Breast epithelium (tissue), 3 donors: ENCODE measurements around the gene GATB.

Source experiments
- POLR2A ChIP-seq: fragments of 450-650 bp; IDR thresholded peaks from one replicate; pipeline ENCODE4 v1.6.1; 2016; ENCODE audit warnings: antibody characterized with exemption, mild to moderate bottlenecking, moderate library complexity
- POLR2AphosphoS5 ChIP-seq, 3 donors: sonication (generic); formaldehyde crosslinking; IDR thresholded peaks; one replicate each; pipeline ENCODE4 v1.6.1; 2017; ENCODE audit warnings: antibody characterized with exemption in 3 of 3
- TF ChIP-seq, protein P1 (sequence below), 3 donors: fragments of 450-650 bp; IDR thresholded peaks; one replicate each; pipeline ENCODE4 v1.5.1; 2016 to 2017; ENCODE audit warnings: antibody characterized with exemption in 3 of 3, mild to moderate bottlenecking in 3 of 3, moderate library complexity in 3 of 3

DNA sequence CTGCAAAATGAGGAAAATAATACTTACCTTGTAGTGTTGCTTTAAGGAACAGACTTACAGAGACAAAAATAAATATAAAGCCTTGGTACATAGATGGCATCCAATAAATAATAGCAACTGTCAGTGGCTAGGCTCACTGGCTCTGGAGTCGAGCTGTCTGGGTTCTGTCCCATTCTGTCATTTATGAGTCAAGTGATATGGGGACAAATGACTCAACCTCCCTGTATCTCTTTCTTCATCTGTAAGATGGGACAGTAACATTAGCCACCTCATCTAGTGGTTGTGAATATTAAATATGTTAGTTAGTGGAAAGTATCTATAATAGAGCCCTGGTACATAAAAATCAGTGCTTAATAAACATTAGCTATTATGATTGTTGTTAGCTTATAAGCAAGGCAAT lies 16.7 kb upstream of the GATB start:
- TF ChIP-seq, protein P1, sequence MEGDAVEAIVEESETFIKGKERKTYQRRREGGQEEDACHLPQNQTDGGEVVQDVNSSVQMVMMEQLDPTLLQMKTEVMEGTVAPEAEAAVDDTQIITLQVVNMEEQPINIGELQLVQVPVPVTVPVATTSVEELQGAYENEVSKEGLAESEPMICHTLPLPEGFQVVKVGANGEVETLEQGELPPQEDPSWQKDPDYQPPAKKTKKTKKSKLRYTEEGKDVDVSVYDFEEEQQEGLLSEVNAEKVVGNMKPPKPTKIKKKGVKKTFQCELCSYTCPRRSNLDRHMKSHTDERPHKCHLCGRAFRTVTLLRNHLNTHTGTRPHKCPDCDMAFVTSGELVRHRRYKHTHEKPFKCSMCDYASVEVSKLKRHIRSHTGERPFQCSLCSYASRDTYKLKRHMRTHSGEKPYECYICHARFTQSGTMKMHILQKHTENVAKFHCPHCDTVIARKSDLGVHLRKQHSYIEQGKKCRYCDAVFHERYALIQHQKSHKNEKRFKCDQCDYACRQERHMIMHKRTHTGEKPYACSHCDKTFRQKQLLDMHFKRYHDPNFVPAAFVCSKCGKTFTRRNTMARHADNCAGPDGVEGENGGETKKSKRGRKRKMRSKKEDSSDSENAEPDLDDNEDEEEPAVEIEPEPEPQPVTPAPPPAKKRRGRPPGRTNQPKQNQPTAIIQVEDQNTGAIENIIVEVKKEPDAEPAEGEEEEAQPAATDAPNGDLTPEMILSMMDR (IDR thresholded peaks at IDR 0.05) = no peak
- TF ChIP-seq POLR2A = no peak
- no peak for TF ChIP-seq POLR2AphosphoS5 (IDR thresholded peaks at IDR 0.05)
